CD4-positive, alpha-beta memory T cell (primary cell): ENCODE measurements around the gene RAB5A. TPM values are rescaled to one million over a fixed set of nuclear protein-coding genes. Genes with fewer than 3 reads are reported as not detected.
"Not testable (repeated sequence)": the region's sequence is repeated elsewhere in the genome, so short reads cannot be mapped to it uniquely, and the experiment has no call there.

ENCODE experiments used
- CTCF ChIA-PET: fragments of 350-600 bp; sonication (Branson Sonifier 250); formaldehyde crosslinking; loops from one replicate; lab custom pipeline; 2021; ENCODE audit warnings: inconsistent platforms; ENCODE audit not compliant: partially characterized antibody; lab: Charles Lee
- POLR2A ChIA-PET: fragments of 350-600 bp; sonication (Branson Sonifier 250); formaldehyde crosslinking; loops from one replicate; lab custom pipeline; 2021; ENCODE audit not compliant: partially characterized antibody; lab: Charles Lee
- DNase-seq, 5 donors: peaks; one replicate each; pipeline versions ENCODE4 v3.0.0 to v3.0.0-alpha.2; 2020 to 2022; ENCODE audit warnings: mixed read lengths in 1 of 5
- H3K27ac ChIP-seq: one replicate; pipeline ENCODE4 v1.7.0; 2013; ENCODE audit warnings: low read depth, low read length
- H3K27me3 ChIP-seq: 2 replicates; pipeline ENCODE4 v1.7.0; 2013; ENCODE audit warnings: mild to moderate bottlenecking, low read length, moderate library complexity; ENCODE audit not compliant: insufficient read depth
- H3K36me3 ChIP-seq: 2 replicates; pipeline ENCODE4 v1.7.0; 2013; ENCODE audit warnings: mild to moderate bottlenecking, low read length, moderate library complexity; ENCODE audit not compliant: insufficient read depth
- H3K4me1 ChIP-seq: 2 replicates; pipeline ENCODE4 v1.7.0; 2013; ENCODE audit warnings: mild to moderate bottlenecking, low read length, moderate library complexity; ENCODE audit not compliant: insufficient read depth
- H3K4me3 ChIP-seq, 2 donors: one replicate each; pipeline ENCODE4 v1.7.0; 2013; ENCODE audit warnings: low read length in 2 of 2, mild to moderate bottlenecking in 1 of 2
- H3K9me3 ChIP-seq, 2 donors: one replicate each; pipeline ENCODE4 v1.7.0; 2013; ENCODE audit warnings: low read length in 2 of 2, control low read depth in 1 of 2; ENCODE audit not compliant: control insufficient read depth in 1 of 2
- H3K27ac Mint-ChIP-seq, 7 donors: one replicate each; pipeline ENCODE4 v1.8.0; 2020 to 2021; ENCODE audit warnings: mixed read lengths in 7 of 7, mild to moderate bottlenecking in 6 of 7, inconsistent platforms in 3 of 7, moderate library complexity in 3 of 7
- H3K27me3 Mint-ChIP-seq, 2 donors: one replicate each; pipeline ENCODE4 v1.8.0; 2020 to 2021; ENCODE audit warnings: mixed read lengths in 2 of 2
- H3K36me3 Mint-ChIP-seq, 2 donors: one replicate each; pipeline ENCODE4 v1.8.0; 2020 to 2021; ENCODE audit warnings: mixed read lengths in 2 of 2, inconsistent platforms in 1 of 2, mild to moderate bottlenecking in 1 of 2
- H3K4me1 Mint-ChIP-seq, 4 donors: one replicate each; pipeline ENCODE4 v1.8.0; 2020 to 2021; ENCODE audit warnings: mixed read lengths in 4 of 4, mild to moderate bottlenecking in 1 of 4
- H3K4me3 Mint-ChIP-seq, 8 donors: one replicate each; pipeline ENCODE4 v1.8.0; 2020 to 2021; ENCODE audit warnings: mixed read lengths in 8 of 8, mild to moderate bottlenecking in 7 of 8, moderate library complexity in 6 of 8, inconsistent platforms in 3 of 8
- H3K9me3 Mint-ChIP-seq, 8 donors: one replicate each; pipeline ENCODE4 v1.8.0; 2020 to 2021; ENCODE audit warnings: mixed read lengths in 8 of 8, mild to moderate bottlenecking in 5 of 8, inconsistent platforms in 3 of 8, moderate library complexity in 1 of 8
- intact Hi-C: fragments of 100-400 bp; cut with micrococcal nuclease; formaldehyde crosslinking; loops from one replicate; pipeline ENCODE4 v1.15.1; 2023
- polyA plus RNA-seq, 2 donors: library from polyadenylated mRNA; unstranded; fragments of 300-500 nt; fragmentation: Illumina TruSeq; gene quantifications; one replicate each; pipeline ENCODE4 v1.2.3, GENCODE V29; 2021
- total RNA-seq, 2 experiments: library from RNA; stranded (reverse); gene quantifications; one replicate each; pipeline ENCODE4 v1.2.3, GENCODE V29; 2021

The RAB5A gene
- total and polyA plus RNA-seq, 4 experiments from 2014 or later: 44.3 to 57.1 (median 53.3) TPM

DNA sequence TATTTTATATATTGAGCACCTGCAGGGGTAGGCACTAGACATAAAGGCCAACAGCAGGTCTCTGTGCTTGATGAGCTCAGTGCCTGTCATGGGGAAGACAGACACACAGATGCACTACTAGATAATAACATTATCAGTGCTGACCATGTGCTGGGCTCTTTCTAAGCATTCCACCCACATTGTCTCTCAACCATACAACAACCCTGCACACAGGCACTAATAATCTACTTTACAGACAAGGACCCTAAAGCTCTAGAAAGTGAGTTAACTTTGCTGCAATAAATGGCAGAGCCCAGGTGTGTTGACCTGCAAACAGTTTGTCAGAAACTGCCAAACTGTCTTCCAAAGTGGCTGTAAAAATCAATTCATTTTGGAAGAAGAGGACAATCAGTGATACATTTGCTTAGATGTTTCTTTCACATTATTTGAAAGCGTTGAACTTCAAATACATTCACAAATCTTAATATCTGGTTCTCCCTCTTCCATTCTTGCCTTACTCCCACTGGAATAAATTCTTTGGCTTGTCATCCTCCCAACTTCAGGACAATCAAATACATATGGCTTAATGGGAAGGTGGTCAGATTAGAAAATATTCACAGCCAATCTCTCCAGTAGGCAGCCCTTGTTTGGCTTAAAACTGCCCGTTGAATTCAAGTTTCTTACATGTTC is 76.2 kb downstream of the RAB5A start:
- H3K9me3 Mint-ChIP-seq: no peaks in the 10 kb centered on the region
- H3K4me3 ChIP-seq: no peak overlapping the region
- intact Hi-C loops: no loop called here
- H3K4me3 Mint-ChIP-seq: no peak overlapping the region
- POLR2A ChIA-PET: no interaction called here
- peaks cover 0 to 12% (median 6%) of the 10 kb centered on the region in 4 donors for H3K4me1 Mint-ChIP-seq
- no peaks in the 10 kb centered on the region for H3K36me3 Mint-ChIP-seq
- H3K27me3 ChIP-seq: no peaks in the 10 kb centered on the region
- no peak overlapping the region for H3K27ac ChIP-seq
- peaks cover 4% of the 10 kb centered on the region for H3K4me1 ChIP-seq
- H3K36me3 ChIP-seq: no peaks in the 10 kb centered on the region
- H3K27me3 Mint-ChIP-seq: no peaks in the 10 kb centered on the region
- no peaks in the 10 kb centered on the region for H3K9me3 ChIP-seq
- CTCF ChIA-PET: no interaction called here
- no peak for DNase-seq
- peak overlapping the region in 1 of 7 donors; percentile 58 for H3K27ac Mint-ChIP-seq

DNA sequence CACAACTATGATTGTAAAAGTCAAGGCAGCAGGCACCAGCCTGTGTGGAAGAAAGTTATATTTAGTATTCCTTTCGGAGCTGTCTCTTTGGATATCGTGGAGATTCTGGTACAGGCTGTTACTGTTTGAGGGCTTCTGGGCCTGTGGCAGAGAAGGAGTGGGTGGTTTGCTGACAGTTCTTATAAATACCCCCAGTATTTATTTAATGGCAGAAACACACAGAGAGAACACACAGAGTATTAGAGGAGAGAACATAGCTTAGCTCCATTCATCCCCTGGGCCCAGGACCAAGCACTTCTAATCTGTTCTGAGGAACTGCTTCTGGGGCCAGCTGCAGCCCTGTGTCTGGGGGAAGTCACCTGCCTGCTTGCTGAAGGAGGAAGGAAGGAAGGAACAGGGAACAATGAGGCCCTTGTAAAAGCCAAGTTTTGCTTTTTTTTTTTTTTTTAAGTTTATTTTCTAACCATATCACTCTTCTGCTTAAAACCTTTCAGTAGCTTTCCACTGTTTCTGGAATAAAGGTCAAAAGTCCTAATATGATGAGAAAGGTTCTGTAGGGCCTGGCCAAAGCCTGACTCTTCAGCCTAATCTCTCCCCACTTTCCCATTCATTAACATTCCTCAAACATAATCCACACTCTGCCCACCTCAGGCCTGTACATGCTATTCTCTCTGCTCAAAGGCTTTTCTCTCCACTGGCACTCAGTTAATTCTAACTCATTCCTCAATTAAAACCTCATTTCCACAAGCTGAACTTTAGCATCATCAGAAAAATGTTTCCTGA is 76.9 kb downstream of the RAB5A start:
- H3K4me1 Mint-ChIP-seq: peaks cover 0 to 12% (median 6%) of the 10 kb centered on the region in 4 donors
- no peaks in the 10 kb centered on the region for H3K9me3 ChIP-seq
- peaks cover 4% of the 10 kb centered on the region for H3K4me1 ChIP-seq
- POLR2A ChIA-PET: no interaction called here
- no peak overlapping the region for H3K4me3 ChIP-seq
- CTCF ChIA-PET: no interaction called here
- H3K27ac Mint-ChIP-seq: peak overlapping the region in 6 of 7 donors; percentile 5 to 87 (median 56)
- H3K4me3 Mint-ChIP-seq: no peak overlapping the region
- no peaks in the 10 kb centered on the region for H3K36me3 Mint-ChIP-seq
- no peaks in the 10 kb centered on the region for H3K27me3 ChIP-seq
- intact Hi-C loops: no loop called here
- DNase-seq: no peak
- H3K27me3 Mint-ChIP-seq: no peaks in the 10 kb centered on the region
- no peaks in the 10 kb centered on the region for H3K36me3 ChIP-seq
- no peaks in the 10 kb centered on the region for H3K9me3 Mint-ChIP-seq
- no peak overlapping the region for H3K27ac ChIP-seq

DNA sequence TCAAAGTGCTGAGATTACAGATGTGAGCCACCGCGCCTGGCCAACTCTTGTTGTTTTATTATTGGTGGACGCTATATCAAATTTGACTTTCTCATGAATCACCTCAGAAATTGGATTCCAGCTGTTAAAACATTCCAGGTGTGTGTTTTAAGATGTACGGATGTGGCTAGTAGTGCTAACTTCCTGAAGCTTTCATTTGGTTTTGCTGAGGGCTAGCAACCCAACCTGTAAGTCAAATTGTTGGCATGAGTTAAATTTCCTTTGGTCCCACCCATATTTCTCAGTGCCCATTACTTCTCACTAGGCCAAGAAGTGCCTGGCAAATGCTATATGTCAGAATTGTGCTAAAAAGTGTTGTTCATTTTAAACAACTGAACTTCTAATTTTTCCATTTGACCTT is 80.2 kb downstream of the RAB5A start:
- Histone ChIP-seq H3K9me3 (no peaks in the 10 kb centered on the region), H3K4me3 (no peak overlapping the region), H3K4me1 (peaks cover 4% of the 10 kb centered on the region), H3K27ac (no peak overlapping the region), H3K36me3 (no peaks in the 10 kb centered on the region), H3K27me3 (no peaks in the 10 kb centered on the region)
- intact Hi-C loops: no loop called here
- H3K36me3 Mint-ChIP-seq: no peaks in the 10 kb centered on the region
- H3K27ac Mint-ChIP-seq: peak overlapping the region in 1 of 7 donors; percentile 42
- no peak for DNase-seq
- ChIA-PET CTCF (interaction anchor here (1.3 kb wide), 1 partner anchor 12 kb away, joined by 3 read pairs; no protein-coding TSS in a partner anchor), POLR2A (no interaction called here)
- no peak overlapping the region for H3K4me3 Mint-ChIP-seq
- H3K9me3 Mint-ChIP-seq: no peaks in the 10 kb centered on the region
- H3K27me3 Mint-ChIP-seq: no peaks in the 10 kb centered on the region
- peaks cover 0 to 12% (median 6%) of the 10 kb centered on the region in 4 donors for H3K4me1 Mint-ChIP-seq

DNA sequence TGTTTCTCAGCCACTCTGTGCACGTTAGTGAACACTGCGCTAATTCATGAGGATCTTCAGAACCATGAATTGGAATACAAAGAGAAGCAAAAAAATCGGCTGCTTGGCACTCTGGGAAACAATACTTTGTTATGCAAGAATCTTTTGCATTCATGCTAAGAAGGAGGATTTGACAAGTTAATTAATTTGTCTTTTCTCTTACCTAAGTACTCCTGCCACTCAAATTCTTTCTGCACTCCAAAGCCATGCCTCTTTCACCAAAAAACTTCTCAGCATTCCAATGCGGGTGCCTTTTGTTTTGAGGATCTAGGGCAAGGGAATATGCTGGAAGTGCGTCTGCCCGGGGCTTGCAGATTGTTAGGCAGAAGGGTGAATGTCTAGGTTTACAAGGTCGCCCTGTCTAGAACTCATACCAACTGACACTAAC is 82.0 kb downstream of the RAB5A start:
- POLR2A ChIA-PET: no interaction called here
- intact Hi-C loops: no loop called here

DNA sequence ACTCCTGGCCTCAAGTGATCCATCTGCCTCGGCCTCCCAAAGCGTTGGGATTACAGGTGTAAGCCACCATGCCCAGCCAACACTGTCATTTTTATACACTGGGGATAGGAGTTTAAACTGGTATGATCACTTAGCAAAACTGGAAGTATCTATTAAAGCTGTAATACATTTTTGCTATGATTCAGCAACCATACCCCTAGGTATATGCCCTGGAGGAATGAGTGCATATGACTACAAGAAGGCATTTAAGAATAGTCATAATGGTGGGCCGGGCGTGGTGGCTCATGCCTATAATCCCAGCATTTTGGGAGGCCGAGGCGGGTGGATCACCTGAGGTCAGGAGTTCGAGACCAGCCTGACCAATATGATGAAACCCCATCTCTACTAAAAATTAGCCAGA is 85.0 kb downstream of the RAB5A start:
- H3K4me1 ChIP-seq, H3K4me3 Mint-ChIP-seq, H3K36me3 Mint-ChIP-seq, H3K9me3 ChIP-seq, POLR2A ChIA-PET, H3K36me3 ChIP-seq, H3K27me3 Mint-ChIP-seq, H3K4me1 Mint-ChIP-seq, H3K27me3 ChIP-seq, DNase-seq, H3K9me3 Mint-ChIP-seq, intact Hi-C loops, H3K27ac Mint-ChIP-seq, H3K4me3 ChIP-seq, H3K27ac ChIP-seq: not testable (repeated sequence)
- CTCF ChIA-PET: interaction anchor here (0.6 kb wide), 1 partner anchor 19 kb away, joined by 3 read pairs; no protein-coding TSS in a partner anchor

More for the DNA sequence above, 82.0 kb downstream of the RAB5A start:
- CTCF ChIA-PET: interaction anchor here (1.3 kb wide), 1 partner anchor 8 kb away, joined by 3 read pairs; no protein-coding TSS in a partner anchor
- H3K4me3 ChIP-seq: no peak overlapping the region
- no peaks in the 10 kb centered on the region for H3K9me3 ChIP-seq
- Mint-ChIP-seq H3K9me3 (no peaks in the 10 kb centered on the region), H3K27me3 (no peaks in the 10 kb centered on the region), H3K4me3 (no peak overlapping the region), H3K4me1 (peaks cover 0 to 4% (median 3%) of the 10 kb centered on the region in 4 donors), H3K36me3 (no peaks in the 10 kb centered on the region), H3K27ac (no peak overlapping the region)
- no peak overlapping the region for H3K27ac ChIP-seq
- H3K4me1 ChIP-seq: peaks cover 4% of the 10 kb centered on the region
- no peaks in the 10 kb centered on the region for H3K27me3 ChIP-seq
- no peak for DNase-seq
- no peaks in the 10 kb centered on the region for H3K36me3 ChIP-seq

Other genes with a start within 250 kb of the RAB5A start
- gene EFHB, start 12.9 kb upstream of the RAB5A start, total RNA-seq: 1 to 10 TPM in 1 of 2 experiments, not detected in 1; 1.5 TPM
- gene EFHB, start 12.9 kb upstream of the RAB5A start, polyA plus RNA-seq: not detected
- gene PP2D1, start 65.2 kb downstream of the RAB5A start, total RNA-seq: not detected
- under 1 TPM; 0.40 to 0.46 TPM for gene PP2D1, start 65.2 kb downstream of the RAB5A start, polyA plus RNA-seq
- 10 to 100 TPM; 81.3 to 85.9 TPM for gene KAT2B, start 93.3 kb downstream of the RAB5A start, total RNA-seq
- gene KAT2B, start 93.3 kb downstream of the RAB5A start, polyA plus RNA-seq: 10 to 100 TPM in 1 of 2 donors, 1 to 10 TPM in 1; 4.3 to 11.5 TPM
- under 1 TPM; 0.38 to 0.55 TPM for gene SGO1, start 239.1 kb downstream of the RAB5A start, total RNA-seq
- under 1 TPM; 0.50 to 0.59 TPM for gene SGO1, start 239.1 kb downstream of the RAB5A start, polyA plus RNA-seq